Uterus (tissue), 4 donors: ENCODE results near the gene CHAC1. TPM values are rescaled to one million over a fixed set of nuclear protein-coding genes. Genes with fewer than 3 reads are reported as not detected.

Experiments
- DNase-seq, 2 donors: peaks; one replicate each; pipeline ENCODE4 v3.0.0-alpha.2; 2019 to 2020
- H3K27ac ChIP-seq, 2 donors: fragments of 200-600 bp; sonication (generic); 1 replicate in 1 of 2; 2 replicates in 1 of 2; pipeline ENCODE4 v1.5.1; 2016 to 2018
- H3K27me3 ChIP-seq, 2 donors: fragments of 200-600 bp; sonication (generic); one replicate each; pipeline ENCODE4 v1.5.1; 2018 to 2019; ENCODE audit warnings: control low read depth in 1 of 2
- H3K36me3 ChIP-seq, 2 donors: fragments of 200-600 bp; sonication (generic); one replicate each; pipeline ENCODE4 v1.5.1; 2019; ENCODE audit warnings: control low read depth in 1 of 2
- H3K4me1 ChIP-seq, 2 donors: fragments of 200-600 bp; sonication (generic); one replicate each; pipeline ENCODE4 v1.5.1; 2018 to 2019; ENCODE audit warnings: control low read depth in 1 of 2
- H3K4me3 ChIP-seq, 2 donors: fragments of 200-600 bp; sonication (generic); 1 replicate in 1 of 2; 2 replicates in 1 of 2; pipeline ENCODE4 v1.5.1; 2018 to 2019; ENCODE audit warnings: mild to moderate bottlenecking in 1 of 2
- H3K9me3 ChIP-seq, 2 donors: fragments of 200-600 bp; sonication (generic); one replicate each; pipeline ENCODE4 v1.5.1; 2019; ENCODE audit warnings: control low read depth in 1 of 2
- CTCF ChIP-seq, 4 experiments: fragments of 200-600 bp in 2 of 4; fragments of 450-650 bp in 2 of 4; sonication (generic) in 2 of 4; IDR thresholded peaks; one replicate each; pipeline ENCODE4 v1.5.1; 2016 to 2019; ENCODE audit warnings: antibody characterized with exemption in 4 of 4, mild to moderate bottlenecking in 2 of 4, moderate library complexity in 1 of 4
- POLR2A ChIP-seq, 2 donors: fragments of 450-650 bp; IDR thresholded peaks; one replicate each; pipeline ENCODE4 v1.6.1; 2016; ENCODE audit warnings: antibody characterized with exemption in 2 of 2, mild to moderate bottlenecking in 1 of 2, moderate library complexity in 1 of 2
- intact Hi-C: fragments of 100-400 bp; cut with DNase I; formaldehyde crosslinking; loops from one replicate; pipeline ENCODE4 v1.15.1; 2023; ENCODE audit warnings: low total_unique reads
- total RNA-seq, 4 donors: library from RNA; depleted of rRNA in 3 of 4; stranded (reverse); fragments of >200 nt in 3 of 4; gene quantifications; one replicate each; pipeline versions ENCODE4 v1.1.0 to v1.2.4, GENCODE V29; 2014 to 2023
- donor health status: DM: yes; HTN: yes; CAD: no.

The CHAC1 gene
- total RNA-seq, 4 donors from 2014 or later = 0.35 to 1.8 (median 1.4) TPM; not detected in 1

GRCh38 chr15:40918146-40918798, 35.0 kb upstream of the CHAC1 start:
- intact Hi-C loops = no loop called here

GRCh38 chr15:40918799-40919392, 34.4 kb upstream of the CHAC1 start:
- no peak for DNase-seq
- Histone ChIP-seq H3K9me3 (no peaks in the 10 kb centered on the region), H3K27me3 (no peaks in the 10 kb centered on the region), H3K36me3 (no peaks in the 10 kb centered on the region), H3K27ac (peak overlapping the region in 1 of 2 donors; percentile 20), H3K4me1 (no peaks in the 10 kb centered on the region), H3K4me3 (no peak overlapping the region)
- intact Hi-C loops = no loop called here
- TF ChIP-seq CTCF (IDR thresholded peaks at IDR 0.05) (no peak), POLR2A (IDR thresholded peaks at IDR 0.05) (no peak)

More at GRCh38 chr15:40918146-40918798, 35.0 kb upstream of the CHAC1 start:
- H3K9me3 ChIP-seq = no peaks in the 10 kb centered on the region
- TF ChIP-seq POLR2A (IDR thresholded peaks at IDR 0.05) (no peak), CTCF (IDR thresholded peaks at IDR 0.05) (no peak)
- no peak for DNase-seq
- H3K27me3 ChIP-seq = no peaks in the 10 kb centered on the region
- H3K27ac ChIP-seq = peak overlapping the region; percentile 1 to 20
- H3K4me1 ChIP-seq = no peaks in the 10 kb centered on the region
- H3K36me3 ChIP-seq = no peaks in the 10 kb centered on the region
- no peak overlapping the region for H3K4me3 ChIP-seq

GRCh38 chr15:40921949-40922607, 31.2 kb upstream of the CHAC1 start:
- H3K4me3 ChIP-seq = no peak overlapping the region
- TF ChIP-seq CTCF (IDR thresholded peaks at IDR 0.05) = no peak
- no peak for TF ChIP-seq POLR2A (IDR thresholded peaks at IDR 0.05)
- H3K36me3 ChIP-seq = no peaks in the 10 kb centered on the region
- peaks cover 0 to 7% of the 10 kb centered on the region in 2 donors for H3K4me1 ChIP-seq
- DNase-seq = no peak
- intact Hi-C loops = no loop called here
- H3K9me3 ChIP-seq = no peaks in the 10 kb centered on the region
- peaks cover 0 to 6% of the 10 kb centered on the region in 2 donors for H3K27me3 ChIP-seq
- no peak overlapping the region for H3K27ac ChIP-seq

GRCh38 chr15:40922608-40923005, 30.7 kb upstream of the CHAC1 start:
- intact Hi-C loops = no loop called here
- Histone ChIP-seq H3K9me3 (no peaks in the 10 kb centered on the region), H3K4me1 (peaks cover 0 to 7% of the 10 kb centered on the region in 2 donors), H3K27ac (no peak overlapping the region), H3K27me3 (peaks cover 0 to 6% of the 10 kb centered on the region in 2 donors), H3K36me3 (no peaks in the 10 kb centered on the region), H3K4me3 (no peak overlapping the region)
- TF ChIP-seq CTCF (IDR thresholded peaks at IDR 0.05) (no peak), POLR2A (IDR thresholded peaks at IDR 0.05) (no peak)
- no peak for DNase-seq

GRCh38 chr15:40923551-40923950, 29.7 kb upstream of the CHAC1 start:
- peaks cover 0 to 14% of the 10 kb centered on the region in 2 donors for H3K27me3 ChIP-seq
- no peak for DNase-seq
- H3K36me3 ChIP-seq = no peaks in the 10 kb centered on the region
- no peaks in the 10 kb centered on the region for H3K9me3 ChIP-seq
- intact Hi-C loops = no loop called here
- peaks cover 0 to 15% of the 10 kb centered on the region in 2 donors for H3K4me1 ChIP-seq
- H3K27ac ChIP-seq = no peak overlapping the region
- TF ChIP-seq POLR2A (IDR thresholded peaks at IDR 0.05) (no peak), CTCF (IDR thresholded peaks at IDR 0.05) (no peak)
- no peak overlapping the region for H3K4me3 ChIP-seq
